Stimulated activated CD4-positive, alpha-beta T cell treated with anti-CD3 and anti-CD28 coated beads, Interleukin-4, amount 100 ng/mL, for 24 hours (primary cell): ENCODE results near the gene FAM151B.
"Not testable (repeated sequence)": the region's sequence is repeated elsewhere in the genome, so short reads cannot be mapped to it uniquely, and the experiment has no call there.

Experiments used
- DNase-seq: peaks from one replicate; pipeline ENCODE4 v3.0.0-alpha.2; 2020

FAM151B gene

GRCh38 chr5:80504833-80505232 lies 16.9 kb downstream of the FAM151B start:
- DNase-seq: no peak

- no peak for DNase-seq
Observed at GRCh38 chr5:80507663-80508062, 19.8 kb downstream of the FAM151B start.

- DNase-seq: no peak
Observed at GRCh38 chr5:80508844-80509243, 20.9 kb downstream of the FAM151B start.

- DNase-seq: no peak
Observed at GRCh38 chr5:80509362-80509761, 21.5 kb downstream of the FAM151B start.

- DNase-seq: peak; percentile 9
Observed at GRCh38 chr5:80516826-80517225, 28.9 kb downstream of the FAM151B start.

GRCh38 chr5:80540691-80541090 lies 52.8 kb downstream of the FAM151B start:
- no peak for DNase-seq

- DNase-seq: no peak
Observed at GRCh38 chr5:80541392-80541791, 53.5 kb downstream of the FAM151B start.

- no peak for DNase-seq
Observed at GRCh38 chr5:80554646-80555045, 66.7 kb downstream of the FAM151B start.

- DNase-seq: no peak
Observed at GRCh38 chr5:80555099-80555498, 67.2 kb downstream of the FAM151B start.

- DNase-seq: no peak
Observed at GRCh38 chr5:80559244-80559643, 71.3 kb downstream of the FAM151B start.

GRCh38 chr5:80565330-80565729 lies 77.4 kb downstream of the FAM151B start:
- DNase-seq: no peak

- no peak for DNase-seq
Observed at GRCh38 chr5:80566711-80567259, 78.9 kb downstream of the FAM151B start.

- DNase-seq: no peak
Observed at GRCh38 chr5:80568251-80568650, 80.4 kb downstream of the FAM151B start.

GRCh38 chr5:80569086-80569960 lies 81.4 kb downstream of the FAM151B start:
- DNase-seq: no peak

- no peak for DNase-seq
Observed at GRCh38 chr5:80569961-80570786, 82.3 kb downstream of the FAM151B start, which contains the start of gene ANKRD34B. TSS of gene ANKRD34B (minus strand) at chr5:80570280. CDS start at chr5:80560019, 10,261 bp downstream.

- DNase-seq: no peak
Observed at GRCh38 chr5:80573062-80573461, 85.2 kb downstream of the FAM151B start.

- DNase-seq: no peak
Observed at GRCh38 chr5:80576383-80576782, 88.5 kb downstream of the FAM151B start.

GRCh38 chr5:80577707-80578106 lies 89.8 kb downstream of the FAM151B start:
- no peak for DNase-seq

- no peak for DNase-seq
Observed at GRCh38 chr5:80579050-80579449, 91.2 kb downstream of the FAM151B start.

- DNase-seq: not testable (repeated sequence)
Observed at GRCh38 chr5:80580291-80580690, 92.4 kb downstream of the FAM151B start.

- no peak for DNase-seq
Observed at GRCh38 chr5:80584770-80585169, 96.9 kb downstream of the FAM151B start.

GRCh38 chr5:80588858-80589540 lies 101.1 kb downstream of the FAM151B start:
- no peak for DNase-seq

- no peak for DNase-seq
Observed at GRCh38 chr5:80590766-80591165, 102.9 kb downstream of the FAM151B start.
